ENCODE results near the gene CELA2A.

The CELA2A gene

GRCh38 chr1:15435239-15436077, 21.1 kb upstream of the CELA2A start:
- DNase-seq (ENCODE audit: low spot score), result no peak
- in situ Hi-C loops (cut with MboI; ENCODE audit: low pct_unique_long_range_greater_than_20kb, low sequenced_read_pairs, unreplicated experiment), result loop anchor here (5.0 kb wide), 1 partner anchor 108 kb away; no protein-coding TSS in a partner anchor
- no peak for TF ChIP-seq CTCF (IDR thresholded peaks at IDR 0.05; ENCODE audit: extremely low read depth, insufficient read depth, missing control alignments)

GRCh38 chr1:15436881-15437442, 19.6 kb upstream of the CELA2A start:
- no peak for TF ChIP-seq CTCF (IDR thresholded peaks at IDR 0.05; ENCODE audit: extremely low read depth, insufficient read depth, missing control alignments)
- DNase-seq (ENCODE audit: low spot score), result no peak
- in situ Hi-C loops (cut with MboI; ENCODE audit: low pct_unique_long_range_greater_than_20kb, low sequenced_read_pairs, unreplicated experiment), result loop anchor here (5.0 kb wide), 1 partner anchor 110 kb away; no protein-coding TSS in a partner anchor

- no peak for DNase-seq (ENCODE audit: low spot score)
- in situ Hi-C loops (cut with MboI; ENCODE audit: low pct_unique_long_range_greater_than_20kb, low sequenced_read_pairs, unreplicated experiment), result loop anchor here (5.0 kb wide), 1 partner anchor 112 kb away; no protein-coding TSS in a partner anchor
- TF ChIP-seq CTCF (IDR thresholded peaks at IDR 0.05; ENCODE audit: extremely low read depth, insufficient read depth, missing control alignments), result no peak
These were observed 17.2 kb upstream of the CELA2A start for GRCh38 chr1:15439325-15439724.

GRCh38 chr1:15440357-15440756, 16.2 kb upstream of the CELA2A start:
- DNase-seq (ENCODE audit: low spot score), result no peak
- no peak for TF ChIP-seq CTCF (IDR thresholded peaks at IDR 0.05; ENCODE audit: extremely low read depth, insufficient read depth, missing control alignments)
- in situ Hi-C loops (cut with MboI; ENCODE audit: low pct_unique_long_range_greater_than_20kb, low sequenced_read_pairs, unreplicated experiment), result no loop called here

- no peak for TF ChIP-seq CTCF (IDR thresholded peaks at IDR 0.05; ENCODE audit: extremely low read depth, insufficient read depth, missing control alignments)
- in situ Hi-C loops (cut with MboI; ENCODE audit: low pct_unique_long_range_greater_than_20kb, low sequenced_read_pairs, unreplicated experiment), result no loop called here
- DNase-seq (ENCODE audit: low spot score), result no peak
These were observed 15.3 kb upstream of the CELA2A start for GRCh38 chr1:15441247-15441646.

GRCh38 chr1:15442119-15442518, 14.4 kb upstream of the CELA2A start:
- in situ Hi-C loops (cut with MboI; ENCODE audit: low pct_unique_long_range_greater_than_20kb, low sequenced_read_pairs, unreplicated experiment), result no loop called here
- no peak for DNase-seq (ENCODE audit: low spot score)
- no peak for TF ChIP-seq CTCF (IDR thresholded peaks at IDR 0.05; ENCODE audit: extremely low read depth, insufficient read depth, missing control alignments)
